HEK293 (cell line): Measurements from ENCODE around the gene ITPKA.

Experiments
- CTCF ChIA-PET: fragments of 350-600 bp; formaldehyde crosslinking; extraction: SDS; loops from one replicate; lab custom pipeline; 2021; ENCODE audit warnings: antibody characterized with exemption; lab: Yijun Ruan, JAX
- POLR2A ChIA-PET: fragments of 300-600 bp; formaldehyde crosslinking; extraction: SDS; loops from one replicate; lab custom pipeline; 2020; ENCODE audit warnings: antibody characterized with exemption, inconsistent platforms; lab: Yijun Ruan, JAX
- H3K27ac ChIP-seq: fragments of 200-500 bp; sonication (Bioruptor generic); 2 replicates; pipeline ENCODE4 v1.5.1; 2014; ENCODE audit warnings: low read depth, low read length, control low read depth, inconsistent platforms; ENCODE audit errors: extremely low read depth
- H3K36me3 ChIP-seq, 2 experiments: fragments of 200-500 bp in 1 of 2; sonication (Bioruptor generic) in 1 of 2; 1 replicate in 1 of 2; 2 replicates in 1 of 2; pipeline ENCODE4 v1.5.1; 2014 to 2017; ENCODE audit warnings: inconsistent platforms in 2 of 2, low read length in 2 of 2; ENCODE audit not compliant: control insufficient read depth in 2 of 2, insufficient read depth in 1 of 2
- H3K4me1 ChIP-seq: fragments of 200-500 bp; sonication (Bioruptor generic); 2 replicates; pipeline ENCODE4 v1.5.1; 2014; ENCODE audit warnings: mild to moderate bottlenecking, low read length, inconsistent platforms; ENCODE audit not compliant: control insufficient read depth, insufficient read depth
- H3K4me3 ChIP-seq: 2 replicates; pipeline ENCODE4 v1.5.1; 2011; ENCODE audit warnings: low read depth, mild to moderate bottlenecking, control low read depth, low read length, moderate library complexity
- H3K9me3 ChIP-seq: fragments of 200-500 bp; sonication (Bioruptor generic); 2 replicates; pipeline ENCODE4 v1.5.1; 2014; ENCODE audit warnings: low read depth, low read length, inconsistent platforms; ENCODE audit not compliant: control insufficient read depth, insufficient read depth
- BCL11A ChIP-seq: fragments of 450-650 bp; formaldehyde crosslinking; IDR thresholded peaks from 2 replicates; pipeline ENCODE4 v1.5.1; 2016; ENCODE audit warnings: low read depth, missing biosample characterization, missing genetic modification characterization
- GLI4 ChIP-seq: fragments of 450-650 bp; formaldehyde crosslinking; IDR thresholded peaks from 2 replicates; pipeline ENCODE4 v1.5.1; 2016; ENCODE audit warnings: missing biosample characterization, missing genetic modification characterization
- HOXA7 ChIP-seq: sonication (generic); formaldehyde crosslinking; IDR thresholded peaks from 2 replicates; pipeline ENCODE4 v1.8.1; 2022; ENCODE audit warnings: missing genetic modification reagents, borderline replicate concordance
- KLF16 ChIP-seq: fragments of 450-650 bp; formaldehyde crosslinking; IDR thresholded peaks from 2 replicates; pipeline ENCODE4 v1.5.1; 2017; ENCODE audit warnings: missing biosample characterization, missing genetic modification characterization
- PRDM10 ChIP-seq: fragments of 450-650 bp; formaldehyde crosslinking; IDR thresholded peaks from 2 replicates; pipeline ENCODE4 v1.5.1; 2016; ENCODE audit warnings: missing biosample characterization, missing genetic modification characterization
- ZFHX2 ChIP-seq: fragments of 450-650 bp; formaldehyde crosslinking; conservative IDR thresholded peaks from 2 replicates; pipeline ENCODE4 v1.5.1; 2016; ENCODE audit warnings: missing biosample characterization, missing genetic modification characterization
- ZFP37 ChIP-seq: fragments of 450-650 bp; formaldehyde crosslinking; IDR thresholded peaks from 2 replicates; pipeline ENCODE4 v1.5.1; 2016; ENCODE audit warnings: missing biosample characterization, missing genetic modification characterization
- ZIC2 ChIP-seq: fragments of 450-650 bp; formaldehyde crosslinking; IDR thresholded peaks from 2 replicates; pipeline ENCODE4 v1.5.1; 2016; ENCODE audit warnings: missing biosample characterization, missing genetic modification characterization
- ZNF112 ChIP-seq: fragments of 450-650 bp; formaldehyde crosslinking; IDR thresholded peaks from 2 replicates; pipeline ENCODE4 v1.5.0; 2017; ENCODE audit warnings: missing biosample characterization, missing genetic modification characterization
- ZNF138 ChIP-seq: fragments of 450-650 bp; formaldehyde crosslinking; IDR thresholded peaks from 2 replicates; pipeline ENCODE4 v1.5.1; 2016; ENCODE audit warnings: missing biosample characterization, missing genetic modification characterization, borderline replicate concordance
- ZNF174 ChIP-seq: fragments of 450-650 bp; formaldehyde crosslinking; IDR thresholded peaks from 2 replicates; pipeline ENCODE4 v1.5.0; 2017; ENCODE audit warnings: missing biosample characterization, mild to moderate bottlenecking, missing genetic modification characterization
- ZNF19 ChIP-seq: fragments of 450-650 bp; formaldehyde crosslinking; IDR thresholded peaks from 2 replicates; pipeline ENCODE4; 2016; ENCODE audit warnings: missing biosample characterization, missing genetic modification characterization, low read depth
- ZNF2 ChIP-seq: fragments of 450-650 bp; formaldehyde crosslinking; IDR thresholded peaks from 2 replicates; pipeline ENCODE4 v1.5.1; 2016; ENCODE audit warnings: missing biosample characterization, missing genetic modification characterization
- ZNF292 ChIP-seq: fragments of 450-650 bp; formaldehyde crosslinking; IDR thresholded peaks from 2 replicates; pipeline ENCODE4 v1.5.1; 2016; ENCODE audit warnings: low read depth, missing biosample characterization, missing genetic modification characterization, borderline replicate concordance
- ZNF423 ChIP-seq: fragments of 450-650 bp; formaldehyde crosslinking; IDR thresholded peaks from 2 replicates; pipeline ENCODE4 v1.5.1; 2016; ENCODE audit warnings: missing biosample characterization, missing genetic modification characterization
- ZNF596 ChIP-seq: fragments of 450-650 bp; IDR thresholded peaks from 2 replicates; pipeline ENCODE4 v1.5.0; 2018; ENCODE audit warnings: missing biosample characterization, mild to moderate bottlenecking, missing genetic modification characterization, moderate library complexity
- ZNF610 ChIP-seq: fragments of 450-650 bp; formaldehyde crosslinking; IDR thresholded peaks from 2 replicates; pipeline ENCODE4 v1.5.1; 2016; ENCODE audit warnings: missing biosample characterization, missing genetic modification characterization, borderline replicate concordance
- ZSCAN16 ChIP-seq: fragments of 450-650 bp; formaldehyde crosslinking; IDR thresholded peaks from 2 replicates; pipeline ENCODE4 v1.5.1; 2016; ENCODE audit warnings: missing biosample characterization, missing genetic modification characterization
- TF ChIP-seq, protein P1 (sequence below): fragments of 450-650 bp; formaldehyde crosslinking; IDR thresholded peaks from 2 replicates; pipeline ENCODE4 v1.5.1; 2016; ENCODE audit warnings: missing biosample characterization, missing genetic modification characterization
- TF ChIP-seq, protein P2 (sequence below): fragments of 450-650 bp; formaldehyde crosslinking; IDR thresholded peaks from 2 replicates; pipeline ENCODE4 v1.5.1; 2017; ENCODE audit warnings: missing biosample characterization, mild to moderate bottlenecking, missing genetic modification characterization, moderate library complexity

Gene ITPKA

DNA sequence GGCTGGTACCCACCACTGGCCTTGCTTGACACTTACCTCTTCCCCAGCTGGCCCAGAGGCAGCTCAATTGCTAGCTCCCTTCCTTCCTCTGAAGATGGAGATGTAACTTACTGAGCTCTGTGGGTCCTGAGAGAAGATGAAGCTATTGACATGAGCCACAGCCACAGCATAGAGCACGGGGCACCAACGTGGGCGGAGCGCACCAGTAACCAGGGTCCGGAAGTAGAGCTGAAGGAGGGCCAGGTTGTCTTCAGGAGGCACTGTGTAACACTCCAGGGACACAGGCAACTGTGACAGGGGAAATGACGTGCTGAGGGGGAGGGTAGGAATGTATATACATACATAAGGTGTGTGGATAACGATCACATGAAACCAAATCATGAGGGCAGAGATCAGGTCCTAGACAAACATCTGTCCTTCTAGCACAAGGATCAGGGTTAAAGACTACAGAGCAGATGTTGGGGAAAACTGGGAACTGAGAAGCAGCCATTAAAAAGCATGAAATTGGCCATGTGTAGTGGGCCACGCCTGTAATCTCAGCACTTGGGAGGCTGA is 24.3 kb downstream of the ITPKA start:
- H3K4me3 ChIP-seq = no peak overlapping the region
- ChIA-PET POLR2A (interaction anchor here (0.6 kb wide), 1 partner anchor 23 kb away, joined by 3 read pairs; no protein-coding TSS in a partner anchor), CTCF (interaction anchor here (0.6 to 0.9 kb wide), 3 partner anchors 58 to 686 kb away, joined by 3 to 4 read pairs (median 3); no protein-coding TSS in a partner anchor)

GRCh38 chr15:41520636-41521035 is 27.0 kb downstream of the ITPKA start:
- no peaks in the 10 kb centered on the region for H3K4me1 ChIP-seq
- no peak overlapping the region for H3K27ac ChIP-seq
- CTCF ChIA-PET = interaction anchor here (0.6 kb wide), 1 partner anchor 12 kb away, joined by 4 read pairs; no protein-coding TSS in a partner anchor
- H3K36me3 ChIP-seq = peaks cover 0 to 41% of the 10 kb centered on the region in 2 experiments; a peak in 2 of 3 replicates
- POLR2A ChIA-PET = interaction anchor here (1.2 kb wide), 1 partner anchor 23 kb away, joined by 3 read pairs; the partner anchor contains the start of gene RPAP1
- no peaks in the 10 kb centered on the region for H3K9me3 ChIP-seq
- H3K4me3 ChIP-seq = no peak overlapping the region
- peak; percentile 32; the same call in 1 of the 2 replicates for TF ChIP-seq ZIC2 (tag by site-specific recombination)
- no peak for TF ChIP-seq ZFHX2 (tag by site-specific recombination)

More for the DNA sequence above, 24.3 kb downstream of the ITPKA start:
- peaks cover 0 to 32% of the 10 kb centered on the region in 2 experiments; a peak in 1 of 3 replicates for H3K36me3 ChIP-seq
- no peak overlapping the region for H3K27ac ChIP-seq
- no peaks in the 10 kb centered on the region for H3K4me1 ChIP-seq
- no peak for TF ChIP-seq ZNF423 (tag by site-specific recombination)
- TF ChIP-seq, all 188 proteins: peak for 0
- no peaks in the 10 kb centered on the region for H3K9me3 ChIP-seq

GRCh38 chr15:41521614-41522013 is 27.9 kb downstream of the ITPKA start:
- Histone ChIP-seq H3K9me3 (no peaks in the 10 kb centered on the region), H3K27ac (no peak overlapping the region), H3K36me3 (peaks cover 0 to 48% of the 10 kb centered on the region in 2 experiments; a peak in 2 of 3 replicates), H3K4me1 (no peaks in the 10 kb centered on the region), H3K4me3 (no peak overlapping the region)
- POLR2A ChIA-PET = no interaction called here
- CTCF ChIA-PET = interaction anchor here (1.2 kb wide), 1 partner anchor 56 kb away, joined by 3 read pairs; no protein-coding TSS in a partner anchor
- TF ChIP-seq, protein P1, sequence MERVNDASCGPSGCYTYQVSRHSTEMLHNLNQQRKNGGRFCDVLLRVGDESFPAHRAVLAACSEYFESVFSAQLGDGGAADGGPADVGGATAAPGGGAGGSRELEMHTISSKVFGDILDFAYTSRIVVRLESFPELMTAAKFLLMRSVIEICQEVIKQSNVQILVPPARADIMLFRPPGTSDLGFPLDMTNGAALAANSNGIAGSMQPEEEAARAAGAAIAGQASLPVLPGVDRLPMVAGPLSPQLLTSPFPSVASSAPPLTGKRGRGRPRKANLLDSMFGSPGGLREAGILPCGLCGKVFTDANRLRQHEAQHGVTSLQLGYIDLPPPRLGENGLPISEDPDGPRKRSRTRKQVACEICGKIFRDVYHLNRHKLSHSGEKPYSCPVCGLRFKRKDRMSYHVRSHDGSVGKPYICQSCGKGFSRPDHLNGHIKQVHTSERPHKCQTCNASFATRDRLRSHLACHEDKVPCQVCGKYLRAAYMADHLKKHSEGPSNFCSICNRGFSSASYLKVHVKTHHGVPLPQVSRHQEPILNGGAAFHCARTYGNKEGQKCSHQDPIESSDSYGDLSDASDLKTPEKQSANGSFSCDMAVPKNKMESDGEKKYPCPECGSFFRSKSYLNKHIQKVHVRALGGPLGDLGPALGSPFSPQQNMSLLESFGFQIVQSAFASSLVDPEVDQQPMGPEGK (tag by site-specific recombination) = no peak
- TF ChIP-seq ZNF596 (tag by site-specific recombination) = no peak
- TF ChIP-seq ZNF19 (tag by site-specific recombination) = no peak
- no peak for TF ChIP-seq ZNF112
- TF ChIP-seq ZNF610 (tag by site-specific recombination) = no peak
- TF ChIP-seq ZNF2 = no peak
- TF ChIP-seq PRDM10 (tag by site-specific recombination) = no peak
- TF ChIP-seq ZSCAN16 (tag by site-specific recombination) = no peak
- TF ChIP-seq, protein P2, sequence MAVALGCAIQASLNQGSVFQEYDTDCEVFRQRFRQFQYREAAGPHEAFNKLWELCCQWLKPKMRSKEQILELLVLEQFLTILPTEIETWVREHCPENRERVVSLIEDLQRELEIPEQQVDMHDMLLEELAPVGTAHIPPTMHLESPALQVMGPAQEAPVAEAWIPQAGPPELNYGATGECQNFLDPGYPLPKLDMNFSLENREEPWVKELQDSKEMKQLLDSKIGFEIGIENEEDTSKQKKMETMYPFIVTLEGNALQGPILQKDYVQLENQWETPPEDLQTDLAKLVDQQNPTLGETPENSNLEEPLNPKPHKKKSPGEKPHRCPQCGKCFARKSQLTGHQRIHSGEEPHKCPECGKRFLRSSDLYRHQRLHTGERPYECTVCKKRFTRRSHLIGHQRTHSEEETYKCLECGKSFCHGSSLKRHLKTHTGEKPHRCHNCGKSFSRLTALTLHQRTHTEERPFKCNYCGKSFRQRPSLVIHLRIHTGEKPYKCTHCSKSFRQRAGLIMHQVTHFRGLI (tag by site-specific recombination) = no peak
- no peak for TF ChIP-seq HOXA7 (CRISPR knock-in tag)
- no peak for TF ChIP-seq GLI4 (tag by site-specific recombination)
- TF ChIP-seq ZNF174 = no peak
- no peak for TF ChIP-seq BCL11A (tag by site-specific recombination)
- TF ChIP-seq ZFP37 (tag by site-specific recombination) = no peak
- TF ChIP-seq ZNF292 (tag by site-specific recombination) = no peak
- no peak for TF ChIP-seq KLF16 (tag by site-specific recombination)
- no peak for TF ChIP-seq ZNF138
